H1 (cell line): ENCODE measurements around the gene PSORS1C2.

ENCODE experiments used
- CTCF ChIP-seq, 3 experiments: IDR thresholded peaks; 1 replicate in 2 of 3; 2 replicates in 1 of 3; pipeline versions ENCODE4 v1.5.1 to v1.6.1; 2011; ENCODE audit warnings: low read length in 3 of 3, mild to moderate bottlenecking in 3 of 3, inconsistent platforms in 2 of 3, low read depth in 1 of 3, moderate library complexity in 1 of 3; ENCODE audit not compliant: insufficient read depth in 1 of 3; ENCODE audit errors: control extremely low read depth in 1 of 3
- EP300 ChIP-seq, 2 experiments: IDR thresholded peaks; 1 replicate in 1 of 2; 2 replicates in 1 of 2; pipeline ENCODE4 v1.6.1; 2011 to 2012; ENCODE audit warnings: low read depth in 2 of 2, low read length in 2 of 2, mild to moderate bottlenecking in 2 of 2, borderline replicate concordance in 1 of 2, inconsistent platforms in 1 of 2, moderate library complexity in 1 of 2
- EZH2 ChIP-seq: fragments of 200-600 bp; sonication (generic); IDR thresholded peaks from 2 replicates; pipeline ENCODE4 v1.7.1; 2012; ENCODE audit warnings: low read depth, mild to moderate bottlenecking, moderate library complexity, low read length, inconsistent platforms; ENCODE audit not compliant: severe bottlenecking
- MAX ChIP-seq: IDR thresholded peaks from 2 replicates; pipeline ENCODE4 v1.6.1; 2012; ENCODE audit warnings: inconsistent platforms
- NANOG ChIP-seq: IDR thresholded peaks from 2 replicates; pipeline ENCODE4 v1.6.1; 2011; ENCODE audit warnings: low read length, low read depth, mild to moderate bottlenecking, inconsistent platforms; ENCODE audit not compliant: insufficient read depth, poor library complexity, severe bottlenecking
- POLR2A ChIP-seq, 2 experiments: IDR thresholded peaks; 1 replicate in 1 of 2; 2 replicates in 1 of 2; pipeline ENCODE4 v1.6.1; 2011; ENCODE audit warnings: low read depth in 2 of 2, low read length in 2 of 2, mild to moderate bottlenecking in 2 of 2; ENCODE audit errors: control extremely low read depth in 1 of 2
- POLR2AphosphoS5 ChIP-seq: IDR thresholded peaks from 2 replicates; pipeline ENCODE4 v1.6.1; 2011; ENCODE audit warnings: low read depth, low read length
- RAD21 ChIP-seq, 2 experiments: IDR thresholded peaks in 1 of 2; conservative IDR thresholded peaks in 1 of 2; 2 replicates each; pipeline ENCODE4 v1.6.1; 2011; ENCODE audit warnings: low read depth in 2 of 2, low read length in 2 of 2, improper control_type of control experiment in 1 of 2, inconsistent platforms in 1 of 2, mild to moderate bottlenecking in 1 of 2, moderate library complexity in 1 of 2
- SIN3A ChIP-seq, 2 experiments: IDR thresholded peaks in 1 of 2; conservative IDR thresholded peaks in 1 of 2; 2 replicates each; pipeline ENCODE4 v1.6.1; 2011 to 2012; ENCODE audit warnings: low read length in 2 of 2, improper control_type of control experiment in 1 of 2, low read depth in 1 of 2, mild to moderate bottlenecking in 1 of 2
- SP1 ChIP-seq: IDR thresholded peaks from 2 replicates; pipeline ENCODE4 v1.6.1; 2011; ENCODE audit warnings: low read depth, low read length
- TEAD4 ChIP-seq: IDR thresholded peaks from 2 replicates; pipeline ENCODE4 v1.6.1; 2012; ENCODE audit warnings: low read depth, low read length, inconsistent platforms, mixed read lengths
- USF2 ChIP-seq: IDR thresholded peaks from 2 replicates; pipeline ENCODE4 v1.6.1; 2011; ENCODE audit warnings: low read length, improper control_type of control experiment

- TF ChIP-seq NANOG (no peak), SIN3A (conservative IDR thresholded peaks at IDR 0.05 in 1 of 2, IDR thresholded peaks at IDR 0.05 in 1 of 2; ENCODE audit: low read depth in 1 of 2, low read length in 2 of 2) (no peak), CTCF (IDR thresholded peaks at IDR 0.05; ENCODE audit: control extremely low read depth in 1 of 3, insufficient read depth in 1 of 3, low read depth in 1 of 3, low read length in 3 of 3) (no peak), POLR2A (IDR thresholded peaks at IDR 0.05; ENCODE audit: control extremely low read depth in 1 of 2, low read depth in 2 of 2, low read length in 2 of 2) (no peak), POLR2AphosphoS5 (no peak), RAD21 (IDR thresholded peaks at IDR 0.05 in 1 of 2, conservative IDR thresholded peaks at IDR 0.05 in 1 of 2; ENCODE audit: low read depth in 2 of 2, low read length in 2 of 2) (no peak), EP300 (IDR thresholded peaks at IDR 0.05; ENCODE audit: borderline replicate concordance in 1 of 2, low read depth in 2 of 2, low read length in 2 of 2) (no peak), USF2 (no peak), EZH2 (no peak), MAX (0 out of 2 replicates have a peak, but pooled peaks have one; percentile 13), SP1 (no peak), TEAD4 (no peak)
Observed at GRCh38 chr6:31112478-31112877, 26.4 kb downstream of the PSORS1C2 start, which contains the start of gene C6orf15.
